HEK293 (cell line): Measurements from ENCODE around the gene NRF1.

Source experiments
- GLI4 ChIP-seq: fragments of 450-650 bp; formaldehyde crosslinking; IDR thresholded peaks from 2 replicates; pipeline ENCODE4 v1.5.1; 2016; ENCODE audit warnings: missing biosample characterization, missing genetic modification characterization
- ZBTB7A ChIP-seq: fragments of 450-650 bp; formaldehyde crosslinking; IDR thresholded peaks from 2 replicates; pipeline ENCODE4 v1.5.1; 2016; ENCODE audit warnings: low read depth, missing biosample characterization, missing genetic modification characterization
- ZNF202 ChIP-seq: fragments of 450-650 bp; formaldehyde crosslinking; IDR thresholded peaks from 2 replicates; pipeline ENCODE4 v1.5.1; 2016; ENCODE audit warnings: missing biosample characterization, missing genetic modification characterization, borderline replicate concordance
- ZNF23 ChIP-seq: fragments of 450-650 bp; formaldehyde crosslinking; IDR thresholded peaks from 2 replicates; pipeline ENCODE4 v1.5.1; 2016; ENCODE audit warnings: missing biosample characterization, missing genetic modification characterization, borderline replicate concordance
- ZNF274 ChIP-seq, 2 experiments: fragments of 200-500 bp in 1 of 2; fragments of 450-650 bp in 1 of 2; sonication (Bioruptor generic) in 1 of 2; formaldehyde crosslinking in 1 of 2; IDR thresholded peaks; 2 replicates each; pipeline versions ENCODE4 v1.5.1 to v1.6.1; 2014 to 2016; ENCODE audit warnings: borderline replicate concordance in 1 of 2, inconsistent platforms in 1 of 2, low read length in 1 of 2, missing biosample characterization in 1 of 2, missing genetic modification characterization in 1 of 2
- ZNF302 ChIP-seq: fragments of 450-650 bp; formaldehyde crosslinking; IDR thresholded peaks from 2 replicates; pipeline ENCODE4 v1.5.1; 2016; ENCODE audit warnings: missing biosample characterization, missing genetic modification characterization, low read depth
- ZNF394 ChIP-seq: fragments of 450-650 bp; formaldehyde crosslinking; IDR thresholded peaks from 2 replicates; pipeline ENCODE4 v1.5.1; 2016; ENCODE audit warnings: missing biosample characterization, missing genetic modification characterization, mild to moderate bottlenecking, moderate library complexity, borderline replicate concordance
- ZNF404 ChIP-seq: fragments of 450-650 bp; formaldehyde crosslinking; IDR thresholded peaks from 2 replicates; pipeline ENCODE4 v1.5.1; 2017; ENCODE audit warnings: missing biosample characterization, missing genetic modification characterization
- ZNF426 ChIP-seq: fragments of 450-650 bp; formaldehyde crosslinking; IDR thresholded peaks from 2 replicates; pipeline ENCODE4 v1.5.1; 2017; ENCODE audit warnings: missing biosample characterization, missing genetic modification characterization, mild to moderate bottlenecking, inconsistent platforms, moderate library complexity
- ZNF473 ChIP-seq: fragments of 450-650 bp; formaldehyde crosslinking; IDR thresholded peaks from 2 replicates; pipeline ENCODE4 v1.5.1; 2017; ENCODE audit warnings: missing biosample characterization, missing genetic modification characterization
- ZNF555 ChIP-seq: fragments of 450-650 bp; formaldehyde crosslinking; conservative IDR thresholded peaks from 2 replicates; pipeline ENCODE4 v1.5.1; 2017; ENCODE audit warnings: missing biosample characterization, mild to moderate bottlenecking, missing genetic modification characterization, inconsistent platforms
- ZNF571 ChIP-seq: fragments of 450-650 bp; formaldehyde crosslinking; IDR thresholded peaks from 2 replicates; pipeline ENCODE4 v1.5.0; 2017; ENCODE audit warnings: missing biosample characterization, missing genetic modification characterization
- ZNF623 ChIP-seq: fragments of 450-650 bp; formaldehyde crosslinking; IDR thresholded peaks from 2 replicates; pipeline ENCODE4 v1.5.1; 2016; ENCODE audit warnings: missing biosample characterization, missing genetic modification characterization
- ZNF830 ChIP-seq: fragments of 450-650 bp; IDR thresholded peaks from 2 replicates; pipeline ENCODE4 v1.5.0; 2018; ENCODE audit warnings: missing biosample characterization, missing genetic modification characterization, low read depth, mild to moderate bottlenecking, moderate library complexity
- TF ChIP-seq, protein P1 (sequence below): fragments of 450-650 bp; formaldehyde crosslinking; IDR thresholded peaks from 2 replicates; pipeline ENCODE4 v1.5.1; 2016; ENCODE audit warnings: missing biosample characterization, missing genetic modification characterization
- TF ChIP-seq, protein P2 (sequence below): fragments of 450-650 bp; formaldehyde crosslinking; conservative IDR thresholded peaks from 2 replicates; pipeline ENCODE4 v1.5.1; 2016; ENCODE audit warnings: low read depth, missing biosample characterization, missing genetic modification characterization
- TF ChIP-seq, protein P3 (sequence below): fragments of 450-650 bp; formaldehyde crosslinking; IDR thresholded peaks from 2 replicates; pipeline ENCODE4 v1.5.1; 2016; ENCODE audit warnings: missing biosample characterization, missing genetic modification characterization
- TF ChIP-seq, protein P4 (sequence below): fragments of 450-650 bp; formaldehyde crosslinking; IDR thresholded peaks from 2 replicates; pipeline ENCODE4 v1.5.0; 2017; ENCODE audit warnings: missing biosample characterization, missing genetic modification characterization, borderline replicate concordance

Gene NRF1

DNA sequence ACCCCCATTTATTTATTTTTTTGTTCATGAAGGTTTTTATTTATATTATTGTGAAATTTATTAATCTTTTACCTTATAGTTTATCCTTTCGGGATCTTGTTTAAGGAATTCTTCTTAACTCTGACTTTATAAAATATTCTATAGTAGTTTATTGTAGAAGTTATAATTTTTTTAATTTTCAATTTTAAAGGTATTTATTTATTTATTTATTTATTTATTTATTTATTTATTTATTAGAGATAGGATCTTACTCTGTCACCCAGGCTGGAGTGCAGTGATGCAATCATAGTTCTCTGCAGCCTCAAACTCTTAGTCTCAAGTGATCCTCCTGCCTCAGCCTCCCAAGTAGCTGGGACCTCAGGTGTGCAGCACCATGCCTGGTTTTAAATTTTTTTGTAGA lies 56.0 kb downstream of the NRF1 start (continued):
- TF ChIP-seq ZNF202, result no peak
- TF ChIP-seq GLI4 (tag by site-specific recombination), result no peak
- TF ChIP-seq ZNF571 (tag by site-specific recombination), result no peak
- no peak for TF ChIP-seq ZNF23 (tag by site-specific recombination)
- TF ChIP-seq, protein P1, sequence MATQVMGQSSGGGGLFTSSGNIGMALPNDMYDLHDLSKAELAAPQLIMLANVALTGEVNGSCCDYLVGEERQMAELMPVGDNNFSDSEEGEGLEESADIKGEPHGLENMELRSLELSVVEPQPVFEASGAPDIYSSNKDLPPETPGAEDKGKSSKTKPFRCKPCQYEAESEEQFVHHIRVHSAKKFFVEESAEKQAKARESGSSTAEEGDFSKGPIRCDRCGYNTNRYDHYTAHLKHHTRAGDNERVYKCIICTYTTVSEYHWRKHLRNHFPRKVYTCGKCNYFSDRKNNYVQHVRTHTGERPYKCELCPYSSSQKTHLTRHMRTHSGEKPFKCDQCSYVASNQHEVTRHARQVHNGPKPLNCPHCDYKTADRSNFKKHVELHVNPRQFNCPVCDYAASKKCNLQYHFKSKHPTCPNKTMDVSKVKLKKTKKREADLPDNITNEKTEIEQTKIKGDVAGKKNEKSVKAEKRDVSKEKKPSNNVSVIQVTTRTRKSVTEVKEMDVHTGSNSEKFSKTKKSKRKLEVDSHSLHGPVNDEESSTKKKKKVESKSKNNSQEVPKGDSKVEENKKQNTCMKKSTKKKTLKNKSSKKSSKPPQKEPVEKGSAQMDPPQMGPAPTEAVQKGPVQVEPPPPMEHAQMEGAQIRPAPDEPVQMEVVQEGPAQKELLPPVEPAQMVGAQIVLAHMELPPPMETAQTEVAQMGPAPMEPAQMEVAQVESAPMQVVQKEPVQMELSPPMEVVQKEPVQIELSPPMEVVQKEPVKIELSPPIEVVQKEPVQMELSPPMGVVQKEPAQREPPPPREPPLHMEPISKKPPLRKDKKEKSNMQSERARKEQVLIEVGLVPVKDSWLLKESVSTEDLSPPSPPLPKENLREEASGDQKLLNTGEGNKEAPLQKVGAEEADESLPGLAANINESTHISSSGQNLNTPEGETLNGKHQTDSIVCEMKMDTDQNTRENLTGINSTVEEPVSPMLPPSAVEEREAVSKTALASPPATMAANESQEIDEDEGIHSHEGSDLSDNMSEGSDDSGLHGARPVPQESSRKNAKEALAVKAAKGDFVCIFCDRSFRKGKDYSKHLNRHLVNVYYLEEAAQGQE (tag by site-specific recombination), result peak; percentile 32; the same call in 1 of the 2 replicates
- peak; percentile 70; the same call in 1 of the 2 replicates for TF ChIP-seq ZNF394 (tag by site-specific recombination)
- TF ChIP-seq ZNF830, result no peak
- TF ChIP-seq ZNF555 (tag by site-specific recombination), result peak; percentile 35; the same call in 1 of the 2 replicates
- TF ChIP-seq, protein P2, sequence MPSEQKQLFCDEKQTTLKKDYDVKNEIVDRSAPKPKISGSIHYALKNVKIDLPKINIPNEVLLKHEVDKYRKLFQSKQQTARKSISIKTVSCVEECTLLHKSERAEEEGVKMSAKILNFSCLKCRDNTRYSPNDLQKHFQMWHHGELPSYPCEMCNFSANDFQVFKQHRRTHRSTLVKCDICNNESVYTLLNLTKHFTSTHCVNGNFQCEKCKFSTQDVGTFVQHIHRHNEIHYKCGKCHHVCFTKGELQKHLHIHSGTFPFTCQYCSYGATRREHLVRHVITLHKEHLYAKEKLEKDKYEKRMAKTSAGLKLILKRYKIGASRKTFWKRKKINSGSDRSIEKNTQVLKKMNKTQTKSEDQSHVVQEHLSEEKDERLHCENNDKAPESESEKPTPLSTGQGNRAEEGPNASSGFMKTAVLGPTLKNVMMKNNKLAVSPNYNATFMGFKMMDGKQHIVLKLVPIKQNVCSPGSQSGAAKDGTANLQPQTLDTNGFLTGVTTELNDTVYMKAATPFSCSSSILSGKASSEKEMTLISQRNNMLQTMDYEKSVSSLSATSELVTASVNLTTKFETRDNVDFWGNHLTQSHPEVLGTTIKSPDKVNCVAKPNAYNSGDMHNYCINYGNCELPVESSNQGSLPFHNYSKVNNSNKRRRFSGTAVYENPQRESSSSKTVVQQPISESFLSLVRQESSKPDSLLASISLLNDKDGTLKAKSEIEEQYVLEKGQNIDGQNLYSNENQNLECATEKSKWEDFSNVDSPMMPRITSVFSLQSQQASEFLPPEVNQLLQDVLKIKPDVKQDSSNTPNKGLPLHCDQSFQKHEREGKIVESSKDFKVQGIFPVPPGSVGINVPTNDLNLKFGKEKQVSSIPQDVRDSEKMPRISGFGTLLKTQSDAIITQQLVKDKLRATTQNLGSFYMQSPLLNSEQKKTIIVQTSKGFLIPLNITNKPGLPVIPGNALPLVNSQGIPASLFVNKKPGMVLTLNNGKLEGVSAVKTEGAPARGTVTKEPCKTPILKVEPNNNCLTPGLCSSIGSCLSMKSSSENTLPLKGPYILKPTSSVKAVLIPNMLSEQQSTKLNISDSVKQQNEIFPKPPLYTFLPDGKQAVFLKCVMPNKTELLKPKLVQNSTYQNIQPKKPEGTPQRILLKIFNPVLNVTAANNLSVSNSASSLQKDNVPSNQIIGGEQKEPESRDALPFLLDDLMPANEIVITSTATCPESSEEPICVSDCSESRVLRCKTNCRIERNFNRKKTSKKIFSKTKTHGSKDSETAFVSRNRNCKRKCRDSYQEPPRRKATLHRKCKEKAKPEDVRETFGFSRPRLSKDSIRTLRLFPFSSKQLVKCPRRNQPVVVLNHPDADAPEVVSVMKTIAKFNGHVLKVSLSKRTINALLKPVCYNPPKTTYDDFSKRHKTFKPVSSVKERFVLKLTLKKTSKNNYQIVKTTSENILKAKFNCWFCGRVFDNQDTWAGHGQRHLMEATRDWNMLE (tag by site-specific recombination), result peak; percentile 42; the same call in 1 of the 2 replicates
- no peak for TF ChIP-seq ZBTB7A (tag by site-specific recombination)
- TF ChIP-seq, protein P3, sequence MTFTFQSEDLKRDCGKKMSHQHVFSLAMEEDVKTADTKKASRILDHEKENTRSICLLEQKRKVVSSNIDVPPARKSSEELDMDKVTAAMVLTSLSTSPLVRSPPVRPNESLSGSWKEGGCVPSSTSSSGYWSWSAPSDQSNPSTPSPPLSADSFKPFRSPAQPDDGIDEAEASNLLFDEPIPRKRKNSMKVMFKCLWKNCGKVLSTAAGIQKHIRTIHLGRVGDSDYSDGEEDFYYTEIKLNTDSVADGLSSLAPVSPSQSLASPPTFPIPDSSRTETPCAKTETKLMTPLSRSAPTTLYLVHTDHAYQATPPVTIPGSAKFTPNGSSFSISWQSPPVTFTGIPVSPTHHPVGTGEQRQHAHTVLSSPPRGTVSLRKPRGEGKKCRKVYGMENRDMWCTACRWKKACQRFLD (tag by site-specific recombination), result no peak
- TF ChIP-seq, protein P4, sequence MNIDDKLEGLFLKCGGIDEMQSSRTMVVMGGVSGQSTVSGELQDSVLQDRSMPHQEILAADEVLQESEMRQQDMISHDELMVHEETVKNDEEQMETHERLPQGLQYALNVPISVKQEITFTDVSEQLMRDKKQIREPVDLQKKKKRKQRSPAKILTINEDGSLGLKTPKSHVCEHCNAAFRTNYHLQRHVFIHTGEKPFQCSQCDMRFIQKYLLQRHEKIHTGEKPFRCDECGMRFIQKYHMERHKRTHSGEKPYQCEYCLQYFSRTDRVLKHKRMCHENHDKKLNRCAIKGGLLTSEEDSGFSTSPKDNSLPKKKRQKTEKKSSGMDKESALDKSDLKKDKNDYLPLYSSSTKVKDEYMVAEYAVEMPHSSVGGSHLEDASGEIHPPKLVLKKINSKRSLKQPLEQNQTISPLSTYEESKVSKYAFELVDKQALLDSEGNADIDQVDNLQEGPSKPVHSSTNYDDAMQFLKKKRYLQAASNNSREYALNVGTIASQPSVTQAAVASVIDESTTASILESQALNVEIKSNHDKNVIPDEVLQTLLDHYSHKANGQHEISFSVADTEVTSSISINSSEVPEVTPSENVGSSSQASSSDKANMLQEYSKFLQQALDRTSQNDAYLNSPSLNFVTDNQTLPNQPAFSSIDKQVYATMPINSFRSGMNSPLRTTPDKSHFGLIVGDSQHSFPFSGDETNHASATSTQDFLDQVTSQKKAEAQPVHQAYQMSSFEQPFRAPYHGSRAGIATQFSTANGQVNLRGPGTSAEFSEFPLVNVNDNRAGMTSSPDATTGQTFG (tag by site-specific recombination), result no peak
- TF ChIP-seq ZNF404 (tag by site-specific recombination), result no peak
- TF ChIP-seq ZNF274 (IDR thresholded peaks at IDR 0.05; ENCODE audit: low read length), result no peak
- TF ChIP-seq ZNF274 (tag by site-specific recombination; IDR thresholded peaks at IDR 0.05; ENCODE audit: borderline replicate concordance), result no peak
- TF ChIP-seq ZNF473 (tag by site-specific recombination), result no peak
- TF ChIP-seq ZNF623 (tag by site-specific recombination), result peak; percentile 21; the same call in 1 of the 2 replicates
- TF ChIP-seq ZNF302, result no peak
- TF ChIP-seq ZNF426, result peak; percentile 53
